ENCODE results near the gene KCNQ1. TPM values are rescaled to one million over a fixed set of nuclear protein-coding genes. Genes with fewer than 3 reads are reported as not detected.

Gene KCNQ1
- total RNA-seq, 2 donors from 2014 or later, result 51.4 to 55.8 TPM

- Histone ChIP-seq H3K4me1 (no peaks in the 10 kb centered on the region), H3K9ac (ENCODE audit: low read depth in 2 of 2, low read length in 2 of 2) (no peak overlapping the region), H3K36me3 (no peaks in the 10 kb centered on the region), H3K27me3 (no peaks in the 10 kb centered on the region), H3K4me3 (no peak overlapping the region), H3K9me3 (no peaks in the 10 kb centered on the region), H3K27ac (no peak overlapping the region)
- TF ChIP-seq CTCF (IDR thresholded peaks at IDR 0.05), result no peak
- no peak for DNase-seq
- intact Hi-C loops (cut with DNase I), result loop anchor here (10.0 kb wide), 1 partner anchor 183 kb away; the partner anchor contains the start of gene CDKN1C
These were observed 257.2 kb downstream of the KCNQ1 start for GRCh38 chr11:2701898-2702434.

- Histone ChIP-seq H3K9ac (ENCODE audit: low read depth in 2 of 2, low read length in 2 of 2) (no peak overlapping the region), H3K4me1 (no peaks in the 10 kb centered on the region), H3K27ac (no peak overlapping the region), H3K36me3 (no peaks in the 10 kb centered on the region), H3K4me3 (no peak overlapping the region), H3K27me3 (no peaks in the 10 kb centered on the region), H3K9me3 (no peaks in the 10 kb centered on the region)
- DNase-seq, result no peak
- TF ChIP-seq CTCF (IDR thresholded peaks at IDR 0.05), result no peak
- intact Hi-C loops (cut with DNase I), result loop anchor here (10.0 kb wide), 1 partner anchor 182 kb away; the partner anchor contains the start of gene CDKN1C
These were observed 258.1 kb downstream of the KCNQ1 start for GRCh38 chr11:2702771-2703362.

- no peak for DNase-seq
- Histone ChIP-seq H3K9me3 (no peaks in the 10 kb centered on the region), H3K4me3 (no peak overlapping the region), H3K36me3 (no peaks in the 10 kb centered on the region), H3K27ac (no peak overlapping the region), H3K4me1 (no peaks in the 10 kb centered on the region), H3K27me3 (no peaks in the 10 kb centered on the region), H3K9ac (ENCODE audit: low read depth in 2 of 2, low read length in 2 of 2) (no peak overlapping the region)
- intact Hi-C loops (cut with DNase I), result loop anchor here (10.0 kb wide), 1 partner anchor 181 kb away; the partner anchor contains the start of gene CDKN1C
- TF ChIP-seq CTCF (IDR thresholded peaks at IDR 0.05), result no peak
These were observed 258.7 kb downstream of the KCNQ1 start for GRCh38 chr11:2703363-2704141.

- DNase-seq, result no peak
- intact Hi-C loops (cut with DNase I), result loop anchor here (10.0 kb wide), 1 partner anchor 180 kb away; the partner anchor contains the start of gene CDKN1C
These were observed 259.5 kb downstream of the KCNQ1 start for GRCh38 chr11:2704356-2704755.

More at GRCh38 chr11:2704356-2704755, 259.5 kb downstream of the KCNQ1 start:
- Histone ChIP-seq H3K9me3 (no peaks in the 10 kb centered on the region), H3K4me3 (no peak overlapping the region), H3K27ac (no peak overlapping the region), H3K4me1 (no peaks in the 10 kb centered on the region), H3K9ac (ENCODE audit: low read depth in 2 of 2, low read length in 2 of 2) (no peak overlapping the region), H3K27me3 (no peaks in the 10 kb centered on the region), H3K36me3 (no peaks in the 10 kb centered on the region)
- no peak for TF ChIP-seq CTCF (IDR thresholded peaks at IDR 0.05)
